GM21576 (cell line): ENCODE data around the gene HPGDS.
"Not testable (repeated sequence)": the region's sequence is repeated elsewhere in the genome, so short reads cannot be mapped to it uniquely, and the experiment has no call there.

Experiments used
- ATAC-seq: cut with Tn5 transposase; IDR thresholded peaks from one replicate; pipeline ENCODE4 v1.9.1; 2021; ENCODE audit warnings: mild to moderate bottlenecking, moderate library complexity; ENCODE audit not compliant: unreplicated experiment

HPGDS gene

GRCh38 chr4:94358101-94358500, 15.5 kb upstream of the HPGDS start:
- no peak for ATAC-seq

- ATAC-seq = no peak
Observed at GRCh38 chr4:94357624-94358023, 15.0 kb upstream of the HPGDS start.

GRCh38 chr4:94356444-94356843, 13.8 kb upstream of the HPGDS start:
- no peak for ATAC-seq

- ATAC-seq = no peak
Observed at GRCh38 chr4:94354474-94354896, 11.8 kb upstream of the HPGDS start.

- ATAC-seq = no peak
Observed at GRCh38 chr4:94352996-94353395, 10.4 kb upstream of the HPGDS start.

GRCh38 chr4:94352163-94352562, 9.5 kb upstream of the HPGDS start:
- ATAC-seq = no peak

GRCh38 chr4:94351319-94351718, 8.7 kb upstream of the HPGDS start:
- ATAC-seq = no peak

GRCh38 chr4:94350095-94350494, 7.5 kb upstream of the HPGDS start:
- ATAC-seq = no peak

- no peak for ATAC-seq
Observed at GRCh38 chr4:94349193-94349592, 6.6 kb upstream of the HPGDS start.

GRCh38 chr4:94348666-94349065, 6.0 kb upstream of the HPGDS start:
- no peak for ATAC-seq

GRCh38 chr4:94346541-94346940, 3.9 kb upstream of the HPGDS start:
- ATAC-seq = no peak

- ATAC-seq = no peak
Observed at GRCh38 chr4:94345969-94346368, 3.3 kb upstream of the HPGDS start.

- ATAC-seq = no peak
Observed at GRCh38 chr4:94345266-94345665, 2.6 kb upstream of the HPGDS start.

- no peak for ATAC-seq
Observed at GRCh38 chr4:94344457-94344856, 1.8 kb upstream of the HPGDS start.

- ATAC-seq = no peak
Observed at GRCh38 chr4:94341481-94342370, 910 bp downstream of the HPGDS start.

GRCh38 chr4:94339779-94340178, 2.9 kb downstream of the HPGDS start:
- no peak for ATAC-seq

- ATAC-seq = peak; percentile 69
Observed at GRCh38 chr4:94338681-94339351, 3.8 kb downstream of the HPGDS start.

- ATAC-seq = not testable (repeated sequence)
Observed at GRCh38 chr4:94336791-94337190, 5.8 kb downstream of the HPGDS start.

GRCh38 chr4:94336303-94336702, 6.3 kb downstream of the HPGDS start:
- ATAC-seq = no peak

- ATAC-seq = no peak
Observed at GRCh38 chr4:94334962-94335361, 7.7 kb downstream of the HPGDS start.

- no peak for ATAC-seq
Observed at GRCh38 chr4:94334476-94334875, 8.2 kb downstream of the HPGDS start.

GRCh38 chr4:94333866-94334265, 8.8 kb downstream of the HPGDS start:
- ATAC-seq = no peak
